ENCODE data around the gene ZNF775. TPM values are rescaled to one million over a fixed set of nuclear protein-coding genes. Genes with fewer than 3 reads are reported as not detected.

ZNF775 gene
- total RNA-seq, 1 donor from 2014 or later = 12.1 TPM

DNA sequence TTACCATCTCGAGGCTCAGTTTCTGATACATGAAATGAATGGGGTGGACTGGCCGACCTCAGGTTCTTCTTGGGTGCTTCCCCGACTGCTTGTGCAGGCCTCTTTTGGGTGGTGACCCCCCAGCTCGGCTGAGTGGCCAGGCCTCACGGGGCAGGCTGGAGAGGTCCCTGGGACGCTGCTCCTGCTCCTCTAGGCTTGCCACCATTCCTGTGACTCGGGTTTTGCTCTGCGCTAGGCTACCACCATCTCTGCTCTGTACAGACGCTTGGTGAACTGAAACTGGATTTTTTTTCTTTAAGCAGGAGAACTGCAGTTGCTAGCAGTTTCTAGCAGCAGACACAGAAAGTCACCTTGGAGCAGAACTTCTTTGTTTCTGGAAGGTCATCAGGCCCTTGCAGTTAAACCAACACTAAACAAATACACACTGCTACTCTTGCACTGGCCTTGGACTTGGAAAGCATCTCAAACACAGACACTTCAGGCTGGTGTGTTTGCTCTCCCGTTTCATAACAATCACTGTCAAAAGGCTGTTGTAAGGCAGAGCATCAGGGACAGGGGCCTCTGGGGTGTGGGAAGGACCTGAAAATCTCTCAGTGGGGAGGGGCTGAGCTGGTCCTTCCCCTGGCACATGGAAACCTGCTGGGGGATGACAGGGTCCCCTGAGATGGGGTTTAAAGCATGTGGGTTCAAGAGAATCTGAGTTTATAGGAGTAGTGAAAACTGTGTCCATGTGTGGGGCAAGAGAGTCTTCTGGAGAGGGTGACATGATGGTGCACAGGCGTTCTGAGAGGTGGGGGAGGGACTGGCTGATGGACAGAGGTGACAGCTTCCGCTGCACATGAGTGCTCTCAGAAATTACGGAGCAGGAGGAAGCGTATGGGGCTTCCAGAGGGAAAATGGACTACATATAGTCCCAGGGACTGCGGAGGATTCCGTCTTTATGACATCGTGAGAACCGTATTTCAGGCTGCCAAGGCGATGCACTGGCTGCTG, 36.3 kb downstream of the ZNF775 start:
- Mint-ChIP-seq H3K4me1 (ENCODE audit: unreplicated experiment) (peaks cover 12% of the 10 kb centered on the region), H3K36me3 (ENCODE audit: low read depth, unreplicated experiment) (peaks cover 16% of the 10 kb centered on the region), H3K27ac (ENCODE audit: unreplicated experiment) (no peak overlapping the region), H3K9me3 (ENCODE audit: unreplicated experiment) (no peaks in the 10 kb centered on the region), H3K4me3 (ENCODE audit: unreplicated experiment) (no peak overlapping the region), H3K27me3 (ENCODE audit: unreplicated experiment) (peaks cover 12% of the 10 kb centered on the region)
- TF ChIP-seq, protein P1, sequence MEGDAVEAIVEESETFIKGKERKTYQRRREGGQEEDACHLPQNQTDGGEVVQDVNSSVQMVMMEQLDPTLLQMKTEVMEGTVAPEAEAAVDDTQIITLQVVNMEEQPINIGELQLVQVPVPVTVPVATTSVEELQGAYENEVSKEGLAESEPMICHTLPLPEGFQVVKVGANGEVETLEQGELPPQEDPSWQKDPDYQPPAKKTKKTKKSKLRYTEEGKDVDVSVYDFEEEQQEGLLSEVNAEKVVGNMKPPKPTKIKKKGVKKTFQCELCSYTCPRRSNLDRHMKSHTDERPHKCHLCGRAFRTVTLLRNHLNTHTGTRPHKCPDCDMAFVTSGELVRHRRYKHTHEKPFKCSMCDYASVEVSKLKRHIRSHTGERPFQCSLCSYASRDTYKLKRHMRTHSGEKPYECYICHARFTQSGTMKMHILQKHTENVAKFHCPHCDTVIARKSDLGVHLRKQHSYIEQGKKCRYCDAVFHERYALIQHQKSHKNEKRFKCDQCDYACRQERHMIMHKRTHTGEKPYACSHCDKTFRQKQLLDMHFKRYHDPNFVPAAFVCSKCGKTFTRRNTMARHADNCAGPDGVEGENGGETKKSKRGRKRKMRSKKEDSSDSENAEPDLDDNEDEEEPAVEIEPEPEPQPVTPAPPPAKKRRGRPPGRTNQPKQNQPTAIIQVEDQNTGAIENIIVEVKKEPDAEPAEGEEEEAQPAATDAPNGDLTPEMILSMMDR (IDR thresholded peaks at IDR 0.05; ENCODE audit: unreplicated experiment) = no peak
- DNase-seq (ENCODE audit: low spot score) = no peak

DNA sequence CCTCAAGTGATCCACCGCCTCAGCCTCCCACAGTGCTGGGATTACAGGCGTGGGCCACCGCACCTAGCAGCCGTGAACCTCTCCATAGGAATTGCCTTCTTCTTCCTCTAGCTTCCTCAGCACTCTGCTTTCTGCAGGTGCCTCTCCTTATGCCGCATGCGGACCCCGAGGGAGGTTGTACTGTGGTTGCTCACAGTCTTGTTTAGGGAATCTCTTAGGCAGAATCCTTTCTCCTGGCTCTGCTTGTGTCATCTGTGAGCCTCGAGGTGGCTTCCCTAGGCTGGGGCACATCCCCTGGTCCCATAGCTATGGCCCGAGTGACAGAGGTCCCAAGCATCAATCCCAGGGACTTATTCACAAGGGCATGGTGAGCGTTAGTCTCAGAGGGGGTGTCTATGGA, 38.1 kb downstream of the ZNF775 start:
- peaks cover 14% of the 10 kb centered on the region for H3K4me1 Mint-ChIP-seq (ENCODE audit: unreplicated experiment)
- H3K27me3 Mint-ChIP-seq (ENCODE audit: unreplicated experiment) = peaks cover 10% of the 10 kb centered on the region
- TF ChIP-seq, protein P1 (IDR thresholded peaks at IDR 0.05; ENCODE audit: unreplicated experiment) = no peak
- H3K9me3 Mint-ChIP-seq (ENCODE audit: unreplicated experiment) = no peaks in the 10 kb centered on the region
- DNase-seq (ENCODE audit: low spot score) = no peak
- H3K4me3 Mint-ChIP-seq (ENCODE audit: unreplicated experiment) = no peak overlapping the region
- no peak overlapping the region for H3K27ac Mint-ChIP-seq (ENCODE audit: unreplicated experiment)
- H3K36me3 Mint-ChIP-seq (ENCODE audit: low read depth, unreplicated experiment) = peaks cover 6% of the 10 kb centered on the region

DNA sequence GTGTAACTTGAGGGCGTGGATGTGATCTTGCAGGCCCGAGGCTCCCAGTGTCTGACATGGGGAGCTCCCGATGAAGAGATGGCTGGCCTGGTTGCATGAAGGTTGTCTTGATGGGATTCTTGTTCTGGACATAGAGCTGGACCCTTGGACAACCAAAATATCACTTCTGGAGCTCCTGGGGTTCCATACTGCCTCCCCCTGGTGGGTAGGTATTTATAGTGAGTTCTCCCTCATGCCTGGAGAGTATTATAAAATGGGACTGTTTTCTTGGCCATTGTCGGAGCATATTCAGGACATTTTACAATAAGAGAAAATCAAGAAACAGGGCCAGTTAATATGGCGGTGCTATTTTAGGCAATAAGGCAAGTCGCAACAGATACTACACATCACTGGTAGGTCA, 38.7 kb downstream of the ZNF775 start:
- Mint-ChIP-seq H3K27ac (ENCODE audit: unreplicated experiment) (no peak overlapping the region), H3K9me3 (ENCODE audit: unreplicated experiment) (no peaks in the 10 kb centered on the region), H3K4me1 (ENCODE audit: unreplicated experiment) (peaks cover 16% of the 10 kb centered on the region), H3K36me3 (ENCODE audit: low read depth, unreplicated experiment) (peaks cover 4% of the 10 kb centered on the region), H3K4me3 (ENCODE audit: unreplicated experiment) (no peak overlapping the region), H3K27me3 (ENCODE audit: unreplicated experiment) (peaks cover 10% of the 10 kb centered on the region)
- DNase-seq (ENCODE audit: low spot score) = no peak
- TF ChIP-seq, protein P1 (IDR thresholded peaks at IDR 0.05; ENCODE audit: unreplicated experiment) = no peak

GRCh38 chr7:150420242-150420641, 41.1 kb downstream of the ZNF775 start:
- Mint-ChIP-seq H3K4me1 (ENCODE audit: unreplicated experiment) (peaks cover 11% of the 10 kb centered on the region), H3K36me3 (ENCODE audit: low read depth, unreplicated experiment) (no peaks in the 10 kb centered on the region), H3K4me3 (ENCODE audit: unreplicated experiment) (no peak overlapping the region), H3K9me3 (ENCODE audit: unreplicated experiment) (no peaks in the 10 kb centered on the region), H3K27me3 (ENCODE audit: unreplicated experiment) (peaks cover 3% of the 10 kb centered on the region), H3K27ac (ENCODE audit: unreplicated experiment) (no peak overlapping the region)
- no peak for DNase-seq (ENCODE audit: low spot score)
- TF ChIP-seq, protein P1 (IDR thresholded peaks at IDR 0.05; ENCODE audit: unreplicated experiment) = no peak

All from endothelial cell (in vitro differentiated cells).